Stimulated activated CD4-positive, alpha-beta T cell treated with anti-CD3 and anti-CD28 coated beads, Interleukin-2, amount 100 ng/mL, for 48 hours (primary cell): ENCODE results near the gene GLRA3.
"Not testable (repeated sequence)": the region's sequence is repeated elsewhere in the genome, so short reads cannot be mapped to it uniquely, and the experiment has no call there.

Experiments
- DNase-seq, 2 donors: peaks; one replicate each; pipeline ENCODE4 v3.0.0-alpha.2; 2020

The GLRA3 gene

DNA sequence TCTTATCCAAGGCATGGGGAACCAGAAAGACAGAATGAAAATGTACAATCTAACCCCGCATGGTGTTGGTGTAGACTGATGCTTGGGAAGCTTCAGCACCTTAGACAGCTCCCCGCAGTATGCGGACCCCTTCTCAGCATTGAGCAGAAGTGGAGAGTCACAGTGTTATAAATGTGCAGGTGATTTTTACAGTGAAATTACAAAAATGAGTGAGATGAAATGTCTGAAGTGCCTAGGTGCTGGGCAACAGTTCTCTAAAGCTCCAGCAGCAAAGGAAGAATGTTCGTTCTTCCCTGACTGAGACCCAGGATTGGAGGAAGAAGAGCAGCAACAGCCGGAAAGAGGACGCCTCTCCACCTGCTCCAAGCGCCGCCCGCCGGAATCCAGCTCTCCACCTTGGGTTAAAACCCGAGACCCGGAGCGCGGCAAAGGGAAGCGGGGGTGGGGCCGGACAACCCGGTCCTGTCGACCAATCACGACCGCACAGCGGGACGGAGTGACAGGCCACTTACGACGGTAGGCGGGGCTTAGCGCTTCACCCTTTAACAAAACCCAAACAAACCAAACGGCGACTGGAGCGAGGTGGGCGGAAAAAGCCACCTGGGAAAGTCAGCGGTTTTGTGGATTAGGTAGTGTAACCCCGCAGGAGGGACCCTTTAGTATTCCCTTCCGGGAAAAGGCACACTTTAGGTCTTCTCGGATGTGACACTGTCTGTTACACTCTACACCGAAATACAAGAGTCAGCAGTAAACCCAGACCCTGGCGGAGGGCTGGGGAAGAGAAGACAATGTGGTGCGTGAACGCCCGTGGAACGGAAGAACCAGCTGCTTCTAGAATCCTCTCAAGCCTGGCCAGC is at the start of gene GLRA3:
Gene GLRA3, minus strand, starts transcription at position 403 of the 857 bp plus-strand sequence. CDS start 436 bp downstream, outside the sequence.
- no peak for DNase-seq

DNA sequence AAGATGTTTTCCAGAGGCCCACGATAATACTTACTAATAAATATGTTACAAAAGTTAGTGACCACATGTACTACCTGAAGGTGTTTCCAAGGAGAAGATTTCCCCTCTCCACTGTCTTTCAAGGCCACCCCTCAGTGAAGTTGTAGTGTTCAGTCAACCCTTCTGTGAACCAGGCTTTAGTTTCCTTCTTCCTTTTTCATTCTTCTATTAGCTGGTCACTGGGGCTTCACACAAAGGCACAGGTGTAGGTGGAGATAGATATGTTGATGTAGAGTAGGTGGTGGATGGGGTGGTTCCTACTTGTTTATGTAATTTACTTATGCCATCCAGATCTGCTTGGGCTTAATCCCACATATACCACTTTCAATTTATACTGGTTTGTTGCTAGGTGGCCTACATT is 45.9 kb upstream of the GLRA3 start:
- no peak for DNase-seq

DNA sequence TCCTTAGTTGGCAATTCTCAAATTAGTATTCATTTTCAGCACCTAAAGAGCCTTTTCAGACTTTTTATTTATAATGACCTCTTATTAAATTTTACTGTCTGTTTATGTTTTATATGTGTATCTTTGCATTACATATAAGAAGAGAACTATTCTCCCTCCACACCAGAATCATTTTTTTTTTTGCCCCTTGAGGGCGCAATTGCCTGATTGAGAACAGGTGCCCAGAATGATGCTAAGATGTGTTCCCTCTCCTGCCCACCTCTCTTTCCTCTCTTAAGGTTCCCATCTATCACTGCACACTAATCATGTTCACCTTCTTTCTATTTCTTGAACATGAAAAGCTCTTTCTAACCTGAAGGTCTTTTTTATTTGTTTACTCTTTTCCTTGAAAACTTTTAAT is 44.9 kb upstream of the GLRA3 start:
- no peak for DNase-seq

DNA sequence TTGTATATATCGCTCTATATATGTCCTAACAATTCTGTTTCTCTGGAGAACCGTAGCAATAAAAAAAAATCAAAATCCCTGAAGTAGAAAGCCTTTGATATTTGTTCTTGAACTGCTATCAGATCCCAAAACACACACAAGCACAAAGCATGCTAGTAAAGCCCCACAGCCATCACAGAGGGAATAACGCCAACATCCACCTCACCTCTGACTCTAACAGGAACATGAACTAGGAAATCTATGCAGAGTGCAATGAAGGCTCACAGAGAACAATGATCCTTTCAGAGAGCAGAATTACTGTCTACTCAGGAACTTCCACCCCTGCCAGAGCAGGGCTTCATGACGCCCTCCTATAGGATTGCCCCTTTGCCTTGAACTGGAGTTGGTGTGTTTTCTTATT is 44.1 kb upstream of the GLRA3 start:
- not testable (repeated sequence) for DNase-seq

DNA sequence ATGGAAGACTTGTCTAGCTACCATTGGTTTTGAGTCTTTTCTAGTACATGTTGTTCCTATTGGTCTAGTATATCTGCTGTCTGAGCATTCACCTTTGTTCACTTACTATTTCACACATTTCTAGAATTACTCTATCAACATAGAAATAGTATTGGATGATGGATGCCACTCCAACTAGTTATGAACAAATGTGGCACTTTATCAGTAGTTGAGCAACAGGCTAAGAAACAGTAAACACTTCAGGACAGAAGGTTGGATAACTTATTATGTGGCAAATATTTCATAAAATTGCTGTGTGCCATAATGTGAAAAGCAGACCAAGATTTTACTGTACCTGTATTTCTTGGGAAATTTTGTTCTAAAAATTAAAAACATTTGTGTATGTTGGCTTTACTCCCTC is 42.4 kb upstream of the GLRA3 start:
- DNase-seq: no peak

DNA sequence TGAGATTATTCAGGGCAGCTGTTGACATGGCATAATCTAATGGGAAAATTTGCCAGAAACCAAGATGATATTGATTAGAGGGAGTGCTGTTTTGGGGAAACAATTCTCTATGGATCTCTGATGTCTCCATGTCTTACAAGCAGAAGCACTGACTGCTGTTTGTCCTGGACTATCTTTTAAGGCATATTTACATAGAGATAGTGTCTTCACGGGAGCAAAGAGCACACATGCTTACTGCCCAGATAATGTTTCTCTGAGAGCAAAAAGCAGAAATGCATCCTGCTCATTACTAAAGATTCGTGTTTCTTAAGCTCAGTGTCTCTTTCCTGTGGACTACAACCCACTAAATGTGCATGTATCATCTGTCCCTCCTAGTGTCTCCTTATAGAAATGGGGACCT is 41.3 kb upstream of the GLRA3 start:
- DNase-seq: no peak

DNA sequence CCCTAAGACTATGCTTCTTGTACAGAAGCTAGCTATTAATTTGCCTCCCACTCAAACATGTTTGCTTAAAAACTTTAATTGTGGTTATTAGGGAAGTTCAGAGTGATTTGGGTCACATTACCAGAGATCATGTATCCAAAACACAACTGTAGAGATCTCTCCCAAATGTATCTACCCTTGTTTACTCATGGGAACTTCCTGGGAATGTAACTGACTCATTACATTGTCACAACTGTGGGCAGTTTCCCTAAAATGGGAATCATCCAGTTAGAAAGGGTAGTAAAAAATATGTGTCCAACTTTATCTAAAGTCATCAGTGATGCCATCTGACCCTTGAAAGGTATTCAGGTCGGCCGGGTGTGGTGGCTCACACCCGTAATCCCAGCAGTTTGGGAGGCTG is 40.3 kb upstream of the GLRA3 start:
- no peak for DNase-seq

DNA sequence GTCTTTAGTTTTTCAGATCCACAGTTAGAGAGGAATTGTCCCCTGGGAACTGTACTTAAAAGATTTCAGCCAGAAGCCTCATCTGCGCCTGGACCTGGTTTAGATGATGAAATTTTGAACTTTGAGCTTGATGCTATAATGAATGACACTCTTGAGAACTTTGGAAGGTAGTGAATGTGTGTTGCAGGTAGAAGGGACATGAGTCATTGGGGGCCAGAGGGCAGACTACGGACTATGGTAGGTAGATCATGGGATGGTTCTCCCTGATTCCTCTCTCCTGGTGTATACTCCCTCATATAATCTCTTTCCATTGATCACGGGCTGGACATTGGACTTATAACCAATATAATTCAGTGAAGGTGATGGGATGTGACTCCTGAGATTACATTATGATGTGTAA is 38.9 kb upstream of the GLRA3 start:
- no peak for DNase-seq

DNA sequence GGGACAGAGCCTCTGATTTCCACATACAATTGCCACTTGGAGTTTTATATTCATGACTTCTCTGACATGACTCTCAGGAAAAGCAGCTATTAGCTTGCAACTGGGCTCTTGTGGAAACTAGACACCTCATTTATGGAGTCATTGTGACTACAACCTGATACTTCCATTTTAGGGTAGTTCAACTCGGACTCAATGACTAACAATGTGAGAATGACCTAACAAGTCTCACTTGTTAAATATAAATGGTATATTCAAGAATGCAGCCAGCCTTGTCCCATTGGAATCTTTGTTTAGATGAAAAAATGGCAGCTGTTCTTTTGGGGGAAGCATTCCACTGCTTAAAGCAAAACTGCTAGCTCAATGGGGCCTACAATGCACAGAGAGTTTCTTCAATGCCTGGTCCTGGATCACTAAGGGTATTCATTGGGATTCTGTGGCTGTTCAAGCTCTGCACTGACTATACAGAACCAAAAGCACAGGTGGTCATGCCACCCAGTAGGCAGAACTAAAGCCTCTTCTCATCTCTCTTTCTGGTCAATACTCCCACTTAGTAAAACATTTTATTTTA is 36.5 kb upstream of the GLRA3 start:
- no peak for DNase-seq

DNA sequence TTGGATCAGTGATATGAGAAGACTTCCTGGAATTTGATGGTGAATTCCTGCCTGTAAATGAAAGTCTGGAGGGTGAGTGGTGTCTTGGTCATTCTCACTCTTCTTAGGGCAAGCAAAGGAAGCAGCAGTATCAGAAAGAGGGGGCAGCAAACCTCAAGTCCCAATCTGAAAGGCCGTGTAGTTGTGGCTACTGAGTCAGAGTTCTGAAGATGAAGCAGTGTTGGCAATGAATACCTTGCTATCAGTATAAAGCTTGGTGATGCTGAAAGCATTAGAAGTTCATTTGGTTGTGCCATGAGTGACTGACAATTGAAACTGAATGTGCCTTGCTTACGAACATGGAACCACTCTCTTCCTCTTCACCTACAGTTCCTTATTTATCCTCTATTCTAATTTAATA is 35.0 kb upstream of the GLRA3 start:
- DNase-seq: no peak

DNA sequence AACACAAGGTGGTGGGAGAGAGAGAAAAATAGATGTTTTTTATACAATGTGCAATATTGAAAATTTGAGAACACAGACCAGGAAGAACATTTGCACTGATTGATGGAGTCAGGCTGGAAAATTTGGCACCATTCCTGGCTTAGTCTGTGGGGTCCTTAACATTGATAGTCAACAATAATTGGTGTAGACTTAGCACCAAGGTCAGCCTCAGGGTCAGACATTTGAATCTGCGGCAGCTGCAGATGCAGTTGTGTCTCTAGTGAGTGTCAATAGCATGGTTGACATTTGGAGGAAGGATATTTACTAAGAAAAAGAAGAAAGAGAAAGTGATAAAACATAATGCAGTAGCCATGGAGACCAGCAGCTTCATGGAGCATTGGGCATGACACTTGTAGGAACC is 31.5 kb upstream of the GLRA3 start:
- DNase-seq: no peak

DNA sequence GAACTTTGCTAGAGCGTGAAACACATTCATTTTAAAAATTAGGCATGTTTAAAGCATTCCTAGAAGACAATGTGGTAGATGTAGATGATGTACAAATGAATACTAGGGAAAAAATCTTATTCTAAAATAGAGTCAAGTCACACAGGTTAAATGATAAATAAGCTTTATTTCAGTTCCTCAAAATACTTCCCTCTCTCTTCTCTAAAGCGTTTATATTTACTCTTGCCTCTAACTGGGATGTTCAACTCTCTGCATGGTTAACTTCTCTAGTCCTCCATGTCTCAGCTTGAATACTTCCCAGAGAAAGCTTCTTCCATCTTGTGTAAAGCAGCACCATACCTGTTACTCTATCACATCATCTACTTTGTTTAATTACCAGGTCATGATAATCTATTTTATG is 30.9 kb upstream of the GLRA3 start:
- no peak for DNase-seq

DNA sequence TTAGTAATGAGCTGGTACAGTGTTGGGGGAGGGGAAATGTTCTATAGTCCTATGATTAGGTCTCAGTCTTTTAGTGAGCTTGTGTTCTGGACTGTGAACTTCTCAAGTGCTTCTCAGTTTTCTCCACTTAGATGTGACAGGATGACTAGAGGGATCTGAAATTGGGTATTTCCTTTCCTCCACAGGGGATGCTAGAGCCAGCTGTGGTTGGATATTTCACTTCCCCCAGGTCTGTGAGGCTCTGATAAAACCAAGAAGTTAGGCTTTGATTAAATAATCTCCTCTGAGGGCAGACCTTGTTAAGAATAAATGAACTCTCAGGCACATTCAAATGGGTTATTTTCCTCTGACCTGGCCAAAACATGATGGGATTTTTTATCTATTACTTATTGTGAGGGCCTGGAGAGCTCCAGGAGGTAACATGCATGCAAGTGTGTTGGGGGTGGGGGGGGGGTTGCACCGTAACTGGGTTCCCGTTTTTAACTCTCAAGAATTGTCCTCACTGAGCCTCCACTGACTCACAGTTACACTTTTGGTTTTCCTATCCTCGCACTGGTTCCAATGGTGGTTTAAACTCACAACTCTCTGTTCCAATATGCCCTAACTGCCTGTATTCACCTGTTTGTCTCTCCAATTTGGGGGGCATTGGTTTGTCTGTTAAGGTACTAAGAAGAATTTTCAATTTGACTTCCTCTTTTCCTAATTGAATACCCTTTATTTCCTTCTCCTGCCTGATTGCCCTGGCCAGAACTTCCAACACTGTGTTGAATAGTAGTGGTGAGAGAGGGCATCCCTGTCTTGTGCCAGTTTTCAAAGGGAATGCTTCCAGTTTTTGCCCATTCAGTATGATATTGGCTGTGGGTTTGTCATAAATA is 28.1 kb upstream of the GLRA3 start:
- DNase-seq: no peak

DNA sequence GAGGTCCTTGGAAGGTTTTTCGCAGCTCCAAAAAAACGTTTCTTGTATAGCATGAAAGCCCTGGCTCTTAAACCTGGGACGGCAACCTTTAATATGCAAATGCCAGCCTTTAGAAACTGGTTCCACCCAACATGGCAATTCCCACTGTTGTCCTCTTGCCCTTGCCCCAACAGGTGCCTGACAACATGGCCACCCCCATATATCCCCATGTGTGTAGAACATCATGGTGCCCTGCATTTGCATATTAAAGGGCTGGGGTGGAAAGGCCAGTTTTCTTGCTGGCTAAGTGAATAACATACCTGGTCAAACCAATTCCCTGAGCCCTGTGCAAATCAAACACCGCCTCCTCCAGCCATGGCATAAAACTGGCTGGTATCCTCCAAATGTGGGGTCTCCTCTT is 26.0 kb upstream of the GLRA3 start:
- no peak for DNase-seq

DNA sequence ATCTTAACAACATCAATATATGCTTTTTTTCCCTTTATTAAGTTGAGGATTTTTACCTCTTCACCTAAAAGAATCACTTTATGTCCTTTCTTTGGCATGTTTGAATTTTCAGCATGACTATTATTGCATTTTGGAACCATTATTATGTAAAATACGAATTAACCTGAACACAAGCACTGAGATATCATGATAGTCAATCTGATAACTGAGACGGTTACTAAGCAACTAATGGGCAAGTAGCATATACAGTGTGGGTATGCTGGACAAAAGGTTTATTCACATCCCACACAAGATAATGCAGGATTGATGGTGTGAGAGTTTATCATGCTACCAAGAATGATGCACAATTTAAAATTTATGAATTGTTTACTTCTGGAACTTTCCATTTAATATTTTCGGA is 24.6 kb upstream of the GLRA3 start:
- DNase-seq: no peak

DNA sequence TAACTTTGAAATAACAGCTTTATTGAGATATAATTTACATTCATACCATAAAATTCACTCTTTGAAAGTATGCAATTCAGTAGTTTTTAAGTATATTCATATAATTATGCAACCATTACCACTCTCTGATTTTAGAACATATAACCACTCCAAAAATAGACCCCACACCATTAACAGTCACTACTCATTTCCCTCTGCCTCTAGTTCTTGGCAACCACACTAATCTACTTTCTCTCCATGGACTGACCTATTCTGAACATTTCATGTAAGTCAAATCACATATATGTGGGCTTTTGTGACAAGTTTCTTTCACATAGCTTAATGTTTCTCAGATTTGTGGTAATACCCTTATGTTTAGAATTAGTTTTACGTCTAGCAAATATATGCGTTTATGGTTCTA is 19.5 kb upstream of the GLRA3 start:
- DNase-seq: no peak

DNA sequence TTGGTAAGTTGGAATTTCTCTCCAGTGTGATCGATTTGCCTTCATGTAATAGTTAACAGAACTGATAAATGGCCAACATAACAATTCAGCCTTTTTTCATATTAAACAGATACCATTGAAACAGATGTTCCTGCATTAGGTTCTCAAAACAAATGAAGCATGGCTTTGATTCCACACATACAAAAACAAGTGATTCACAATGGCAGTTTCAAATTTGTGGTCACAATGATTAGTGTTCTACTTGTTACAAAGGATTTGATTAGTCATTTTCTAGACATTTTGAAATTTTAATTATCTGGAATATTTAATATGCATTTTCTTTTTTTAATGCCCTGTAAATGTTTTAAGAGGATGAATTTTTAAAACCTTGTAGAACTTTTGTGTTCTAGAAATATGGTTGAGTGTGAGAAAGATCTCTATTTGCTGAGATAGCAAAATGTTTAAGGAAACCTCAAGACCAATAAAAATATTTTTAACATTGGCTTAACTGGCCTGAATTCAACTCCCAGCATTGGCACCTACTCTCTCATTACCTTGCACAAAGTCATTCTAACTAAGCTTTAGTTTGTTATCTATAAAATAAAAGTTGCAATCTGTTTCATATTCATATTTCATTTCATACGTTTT is 18.9 kb upstream of the GLRA3 start:
- DNase-seq: no peak

DNA sequence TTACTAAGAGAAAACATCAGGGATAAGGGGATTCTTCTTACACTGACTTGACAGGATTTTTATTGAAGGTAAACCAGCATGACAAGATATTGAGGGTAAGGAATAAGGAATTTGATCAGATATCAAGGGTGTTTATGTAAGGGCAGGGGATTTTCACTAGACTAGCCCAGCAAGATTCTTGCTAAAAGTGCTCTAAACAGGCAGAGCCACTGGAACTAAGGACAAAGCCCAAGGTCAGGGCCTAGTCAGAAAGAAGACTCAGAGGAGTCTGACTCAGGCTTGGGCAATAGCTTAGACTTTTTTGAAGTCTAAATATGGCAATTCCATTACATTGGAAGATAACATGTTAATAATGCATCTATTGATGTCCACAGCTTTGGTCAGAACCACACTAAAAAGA is 6.5 kb upstream of the GLRA3 start:
- DNase-seq: no peak

DNA sequence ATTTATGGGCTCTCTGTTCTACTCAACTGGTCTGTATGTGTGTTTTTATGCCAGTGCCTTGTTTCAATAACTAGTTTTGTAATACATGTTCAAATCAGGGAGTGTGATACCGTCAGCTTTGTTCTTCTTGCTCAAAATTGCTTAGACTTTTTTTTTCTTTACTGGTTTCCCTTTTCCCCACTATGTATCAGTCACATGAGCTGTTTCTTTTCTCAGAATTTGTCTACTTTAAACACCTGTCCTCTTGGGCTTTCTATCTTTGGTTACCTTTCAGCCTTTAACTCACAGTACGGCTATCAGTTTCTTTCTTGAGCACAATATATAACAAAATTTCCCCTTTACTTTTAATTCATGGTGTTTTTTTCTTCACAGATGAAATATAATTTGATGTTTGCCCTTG is 5.4 kb upstream of the GLRA3 start:
- DNase-seq: no peak

DNA sequence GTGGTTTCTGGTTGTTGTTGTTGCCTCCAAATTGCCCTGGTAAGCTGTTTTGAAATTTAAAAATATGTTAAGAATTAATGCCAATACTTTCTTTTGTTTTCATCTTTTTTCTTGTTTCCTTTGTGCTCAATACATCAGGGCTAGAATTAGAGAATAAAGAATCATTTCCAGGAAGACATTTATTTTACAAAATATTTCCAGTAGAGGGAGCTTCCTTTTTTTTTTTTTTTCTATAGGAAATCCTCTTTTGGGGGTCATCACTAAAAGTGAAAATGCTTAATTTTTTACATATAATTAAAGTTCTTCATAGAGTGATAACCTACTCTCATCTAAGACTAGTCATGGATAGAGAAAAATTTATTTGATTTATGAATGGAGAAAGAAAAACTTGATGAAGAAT is 2.4 kb downstream of the GLRA3 start:
- DNase-seq: no peak

DNA sequence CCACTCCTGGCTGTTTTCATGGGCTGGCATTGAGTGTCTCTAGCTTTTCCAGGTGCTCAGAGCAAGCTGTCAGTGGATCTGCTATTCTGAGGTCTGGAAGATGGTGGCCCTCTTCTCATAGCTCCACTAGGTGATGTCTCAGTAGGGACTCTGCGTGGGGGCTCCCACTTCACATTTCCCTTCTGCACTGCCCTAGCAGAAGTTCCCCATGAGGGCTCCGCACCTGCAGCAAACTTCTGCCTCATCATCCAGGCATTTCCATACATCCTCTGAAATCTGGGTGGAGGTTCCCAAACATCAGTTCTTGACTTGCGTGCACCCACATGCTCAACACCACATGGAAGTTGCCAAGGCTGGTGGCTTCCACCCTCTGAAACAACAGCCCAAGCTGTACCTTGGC is 13.8 kb downstream of the GLRA3 start:
- DNase-seq: no peak

DNA sequence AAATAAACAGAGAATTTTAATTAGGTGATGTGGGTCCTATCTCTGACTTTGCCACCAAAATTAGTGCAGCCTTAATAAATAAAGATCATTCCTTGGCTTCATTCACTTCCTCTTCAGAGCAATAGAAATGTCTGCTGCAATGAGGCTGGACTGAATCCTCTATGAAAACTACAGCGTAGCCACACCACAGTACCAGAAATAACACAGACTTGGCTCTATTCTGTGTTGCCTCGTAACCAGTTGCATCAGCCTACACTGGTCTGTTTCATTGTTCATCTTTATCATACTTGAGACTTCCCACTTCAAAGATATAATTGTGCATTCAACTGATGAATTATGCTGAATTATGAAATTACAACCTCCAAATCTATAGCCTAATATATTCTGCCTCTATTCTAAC is 15.8 kb downstream of the GLRA3 start:
- DNase-seq: no peak

DNA sequence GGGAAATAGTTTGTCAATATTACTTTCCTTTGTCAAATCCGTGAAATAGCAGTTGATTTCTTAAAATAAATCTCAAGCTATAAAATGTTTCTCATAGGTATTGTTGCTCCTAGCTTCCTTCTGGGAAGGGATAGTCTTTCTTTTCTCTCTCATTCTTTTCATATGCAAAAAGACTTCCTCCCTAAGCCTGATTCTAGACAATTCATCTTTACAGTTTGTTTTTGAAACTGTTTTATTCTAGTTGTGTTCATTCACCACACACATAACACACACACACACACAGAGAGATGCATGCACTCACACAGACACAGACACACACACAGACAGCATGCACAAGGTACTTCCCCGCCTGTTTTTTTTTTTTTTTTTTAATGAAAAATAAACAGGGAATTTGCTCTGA is 18.2 kb downstream of the GLRA3 start:
- DNase-seq: no peak
